B cell (primary cell): ENCODE data around the gene CDH12. TPM values are rescaled to one million over a fixed set of nuclear protein-coding genes. Genes with fewer than 3 reads are reported as not detected.

ENCODE experiments used
- ATAC-seq: fragments of 200-7000 bp; cut with Tn5 transposase; one replicate; pipeline ENCODE4 v1.10.0; 2021; ENCODE audit warnings: low read depth, mild to moderate bottlenecking, moderate number of reproducible peaks, moderate library complexity
- CTCF ChIA-PET: fragments of 350-600 bp; sonication (Branson Sonifier 250); formaldehyde crosslinking; loops from one replicate; lab custom pipeline; 2021; ENCODE audit warnings: antibody characterized with exemption, inconsistent platforms; lab: Charles Lee
- POLR2A ChIA-PET: fragments of 350-600 bp; sonication (Branson Sonifier 250); formaldehyde crosslinking; loops from one replicate; lab custom pipeline; 2021; ENCODE audit warnings: antibody characterized with exemption; lab: Charles Lee
- DNase-seq: peaks from one replicate; pipeline ENCODE4 v3.0.0; 2013
- H2AFZ ChIP-seq: 2 replicates; pipeline ENCODE4 v1.6.1; 2012; ENCODE audit warnings: mild to moderate bottlenecking, low read depth, low read length; ENCODE audit not compliant: insufficient read depth, poor library complexity, severe bottlenecking
- H3K27ac ChIP-seq, 2 donors: 1 replicate in 1 of 2; 2 replicates in 1 of 2; pipeline ENCODE4 v1.5.1; 2012 to 2013; ENCODE audit warnings: low read length in 2 of 2, mild to moderate bottlenecking in 2 of 2, moderate library complexity in 1 of 2
- H3K27me3 ChIP-seq, 4 experiments: fragments of 200-600 bp in 1 of 4; sonication (generic) in 1 of 4; replicated peaks in 1 of 4; 1 replicate in 2 of 4; 2 replicates in 2 of 4; pipeline versions ENCODE4 v1.6.1 to v1.7.0; 2013 to 2016; ENCODE audit warnings: low read length in 3 of 4, mild to moderate bottlenecking in 2 of 4, mixed read lengths in 1 of 4, moderate library complexity in 1 of 4; ENCODE audit not compliant: insufficient read depth in 4 of 4, control insufficient read depth in 3 of 4; ENCODE audit errors: control extremely low read depth in 1 of 4
- H3K36me3 ChIP-seq, 2 experiments: replicated peaks in 1 of 2; 1 replicate in 1 of 2; 2 replicates in 1 of 2; pipeline versions ENCODE4 v1.6.1 to v1.7.1; 2013; ENCODE audit warnings: low read length in 1 of 2; ENCODE audit not compliant: insufficient read depth in 2 of 2, control insufficient read depth in 1 of 2; ENCODE audit errors: control extremely low read depth in 1 of 2, extremely low read depth in 1 of 2
- H3K4me1 ChIP-seq, 2 donors: fragments of 200-600 bp in 1 of 2; sonication (generic) in 1 of 2; 1 replicate in 1 of 2; 2 replicates in 1 of 2; pipeline versions ENCODE4 v1.5.1 to v1.6.1; 2013 to 2017; ENCODE audit warnings: low read length in 2 of 2; ENCODE audit not compliant: control insufficient read depth in 2 of 2, insufficient read depth in 2 of 2
- H3K4me2 ChIP-seq: replicated peaks from 2 replicates; pipeline ENCODE3; 2012; ENCODE audit warnings: mild to moderate bottlenecking, low read depth, low read length; ENCODE audit not compliant: poor library complexity, severe bottlenecking
- H3K4me3 ChIP-seq, 5 experiments: fragments of 200-600 bp in 1 of 5; sonication (generic) in 1 of 5; 1 replicate in 3 of 5; 2 replicates in 2 of 5; pipeline versions ENCODE4 v1.5.1 to v1.7.0; 2011 to 2016; ENCODE audit warnings: low read length in 4 of 5, mild to moderate bottlenecking in 4 of 5, low read depth in 2 of 5, control low read depth in 1 of 5, moderate library complexity in 1 of 5; ENCODE audit not compliant: insufficient read depth in 1 of 5; ENCODE audit errors: control extremely low read depth in 1 of 5, extremely low read depth in 1 of 5
- H3K79me2 ChIP-seq: fragments of 200-600 bp; sonication (generic); one replicate; pipeline ENCODE4 v1.6.0; 2016; ENCODE audit warnings: low read length; ENCODE audit not compliant: control insufficient read depth, insufficient read depth
- H3K9ac ChIP-seq: fragments of 200-600 bp; sonication (generic); 2 replicates; pipeline ENCODE4 v1.6.1; 2017; ENCODE audit warnings: mild to moderate bottlenecking, low read length, moderate library complexity
- H3K9me3 ChIP-seq, 3 donors: one replicate each; pipeline versions ENCODE4 v1.6.1 to v1.7.1; 2013; ENCODE audit warnings: low read length in 2 of 3; ENCODE audit not compliant: control insufficient read depth in 2 of 3, insufficient read depth in 1 of 3; ENCODE audit errors: control extremely low read depth in 1 of 3
- H4K20me1 ChIP-seq: 2 replicates; pipeline ENCODE4 v1.6.0; 2012; ENCODE audit warnings: mild to moderate bottlenecking, low read length; ENCODE audit not compliant: insufficient read depth, control insufficient read depth, poor library complexity, severe bottlenecking
- H3K27ac Mint-ChIP-seq: one replicate; pipeline ENCODE4 v1.8.0; 2021; ENCODE audit warnings: mixed read lengths
- H3K27me3 Mint-ChIP-seq: one replicate; pipeline ENCODE4 v1.8.0; 2021; ENCODE audit warnings: mixed read lengths
- H3K4me1 Mint-ChIP-seq: one replicate; pipeline ENCODE4 v1.8.0; 2021; ENCODE audit warnings: mixed read lengths
- H3K4me3 Mint-ChIP-seq: one replicate; pipeline ENCODE4 v1.8.0; 2021; ENCODE audit warnings: mixed read lengths
- H3K9me3 Mint-ChIP-seq: one replicate; pipeline ENCODE4 v1.8.0; 2022; ENCODE audit warnings: mixed read lengths; ENCODE audit not compliant: insufficient read depth
- EZH2 ChIP-seq: IDR thresholded peaks from 2 replicates; pipeline ENCODE4 v1.6.1; 2012; ENCODE audit warnings: borderline replicate concordance, low read depth, mild to moderate bottlenecking, moderate library complexity, low read length; ENCODE audit not compliant: insufficient read depth, poor library complexity, severe bottlenecking
- WGBS: methylation state at CpG from one replicate; pipeline ENCODE4 v1.1.5; 2013; ENCODE audit warnings: missing lambda C conversion rate; ENCODE audit not compliant: insufficient coverage; 5-methylcytosine and 5-hydroxymethylcytosine counted together
- intact Hi-C: fragments of 100-400 bp; cut with micrococcal nuclease; formaldehyde crosslinking; loops from one replicate; pipeline ENCODE4 v1.10.0; 2022
- polyA plus RNA-seq: library from polyadenylated mRNA; depleted of rRNA; stranded (reverse); fragments of >200 nt; gene quantifications from 2 replicates; pipeline ENCODE4 v1.2.3, GENCODE V29; 2012
- total RNA-seq, 2 donors: library from RNA; stranded (reverse); fragments of 120-200 nt in 1 of 2; gene quantifications; 1 replicate in 1 of 2; 2 replicates in 1 of 2; pipeline versions ENCODE4 v1.2.3 to v1.2.4, GENCODE V29; 2013 to 2022
- TF ChIP-seq, protein P1 (sequence below): fragments of 200-600 bp; IDR thresholded peaks from one replicate; pipeline ENCODE4 v1.8.0; 2022; ENCODE audit warnings: antibody characterized with exemption, mild to moderate bottlenecking

Gene CDH12
- total and polyA plus RNA-seq, 2 donors (not counting 1 experiment from before 2014, with no cell fraction given): not detected

DNA sequence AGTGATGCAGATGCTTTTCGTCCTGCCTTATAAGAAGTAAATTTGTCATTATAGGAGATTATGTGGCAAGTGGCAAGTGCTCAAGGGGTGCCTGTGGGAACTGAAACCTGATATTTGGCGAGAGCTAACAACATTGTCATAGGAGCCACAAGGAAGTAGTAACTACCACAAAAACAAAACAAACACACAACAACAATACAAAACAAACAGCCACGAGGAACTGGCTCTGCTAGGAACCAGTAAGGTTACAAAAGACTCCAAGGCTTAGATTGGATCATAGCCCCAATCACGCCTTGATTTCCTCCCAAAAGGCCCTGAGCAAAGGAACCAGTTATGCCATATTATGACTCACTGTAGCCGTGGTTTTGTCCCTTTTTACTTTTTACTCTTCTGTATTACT, 1045.2 kb downstream of the CDH12 start:
- TF ChIP-seq, protein P1, sequence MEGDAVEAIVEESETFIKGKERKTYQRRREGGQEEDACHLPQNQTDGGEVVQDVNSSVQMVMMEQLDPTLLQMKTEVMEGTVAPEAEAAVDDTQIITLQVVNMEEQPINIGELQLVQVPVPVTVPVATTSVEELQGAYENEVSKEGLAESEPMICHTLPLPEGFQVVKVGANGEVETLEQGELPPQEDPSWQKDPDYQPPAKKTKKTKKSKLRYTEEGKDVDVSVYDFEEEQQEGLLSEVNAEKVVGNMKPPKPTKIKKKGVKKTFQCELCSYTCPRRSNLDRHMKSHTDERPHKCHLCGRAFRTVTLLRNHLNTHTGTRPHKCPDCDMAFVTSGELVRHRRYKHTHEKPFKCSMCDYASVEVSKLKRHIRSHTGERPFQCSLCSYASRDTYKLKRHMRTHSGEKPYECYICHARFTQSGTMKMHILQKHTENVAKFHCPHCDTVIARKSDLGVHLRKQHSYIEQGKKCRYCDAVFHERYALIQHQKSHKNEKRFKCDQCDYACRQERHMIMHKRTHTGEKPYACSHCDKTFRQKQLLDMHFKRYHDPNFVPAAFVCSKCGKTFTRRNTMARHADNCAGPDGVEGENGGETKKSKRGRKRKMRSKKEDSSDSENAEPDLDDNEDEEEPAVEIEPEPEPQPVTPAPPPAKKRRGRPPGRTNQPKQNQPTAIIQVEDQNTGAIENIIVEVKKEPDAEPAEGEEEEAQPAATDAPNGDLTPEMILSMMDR: no peak
- H3K27ac ChIP-seq: no peak overlapping the region
- no peaks in the 10 kb centered on the region for H3K9me3 ChIP-seq
- no peaks in the 10 kb centered on the region for H3K79me2 ChIP-seq
- H3K4me3 Mint-ChIP-seq: no peak overlapping the region
- no peak for DNase-seq
- no peak overlapping the region for H2AFZ ChIP-seq
- no peaks in the 10 kb centered on the region for H3K27me3 ChIP-seq
- peaks cover 3% of the 10 kb centered on the region for H3K4me1 Mint-ChIP-seq
- intact Hi-C loops: no loop called here
- H3K9ac ChIP-seq: no peak overlapping the region
- H3K4me1 ChIP-seq: no peaks in the 10 kb centered on the region
- no peak for ATAC-seq
- H3K27ac Mint-ChIP-seq: no peak overlapping the region
- H3K27me3 Mint-ChIP-seq: no peaks in the 10 kb centered on the region
- H3K9me3 Mint-ChIP-seq: no peaks in the 10 kb centered on the region
- H3K36me3 ChIP-seq: no peaks in the 10 kb centered on the region
- H4K20me1 ChIP-seq: no peaks in the 10 kb centered on the region
- no peak overlapping the region for H3K4me2 ChIP-seq
- H3K4me3 ChIP-seq: no peak overlapping the region
- POLR2A ChIA-PET: no interaction called here
- CTCF ChIA-PET: no interaction called here
- 68% methylated on average over 2 of the region's 5 CpGs for WGBS

DNA sequence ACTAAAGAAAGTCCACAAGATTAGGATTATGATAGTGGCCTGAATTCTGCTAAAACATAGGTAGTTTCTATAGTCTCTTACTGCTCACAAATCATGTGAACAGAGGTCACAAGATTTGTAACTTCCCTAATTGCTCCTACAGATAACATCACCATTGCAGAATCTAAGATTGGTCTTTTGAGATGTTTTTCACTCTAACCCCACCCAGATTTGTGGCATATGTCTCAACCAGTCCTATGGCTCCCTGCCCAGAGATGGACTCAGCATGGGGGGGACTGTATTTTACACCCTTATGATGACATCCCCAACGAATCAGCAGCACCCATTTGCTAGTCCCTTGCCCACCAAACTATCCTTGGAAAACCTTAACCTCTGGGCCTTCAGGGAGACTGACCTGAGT, 1046.2 kb downstream of the CDH12 start:
- Mint-ChIP-seq H3K4me3 (no peak overlapping the region), H3K27me3 (no peaks in the 10 kb centered on the region), H3K27ac (no peak overlapping the region), H3K4me1 (peaks cover 3% of the 10 kb centered on the region), H3K9me3 (no peaks in the 10 kb centered on the region)
- ChIA-PET POLR2A (no interaction called here), CTCF (no interaction called here)
- WGBS: 25% methylated on average over 1 of the region's 1 CpG
- ATAC-seq (no peak), DNase-seq (no peak)
- no peak overlapping the region for H3K4me3 ChIP-seq
- H3K4me1 ChIP-seq: no peaks in the 10 kb centered on the region
- no peak overlapping the region for H3K4me2 ChIP-seq
- no peak overlapping the region for H3K9ac ChIP-seq
- H3K36me3 ChIP-seq: no peaks in the 10 kb centered on the region
- H3K9me3 ChIP-seq: no peaks in the 10 kb centered on the region
- intact Hi-C loops: no loop called here
- H3K27ac ChIP-seq: no peak overlapping the region
- no peak for TF ChIP-seq EZH2
- TF ChIP-seq, protein P1: no peak
- H3K27me3 ChIP-seq: no peaks in the 10 kb centered on the region
- H3K79me2 ChIP-seq: no peaks in the 10 kb centered on the region
- no peak overlapping the region for H2AFZ ChIP-seq
- H4K20me1 ChIP-seq: no peaks in the 10 kb centered on the region
